NOMO-1 treated with DMSO at 0.1 percent for 48 hours (cell line): ENCODE results near the gene C6orf118.

ENCODE experiments used
- DNase-seq: peaks from one replicate; lab custom pipeline; 2025; ENCODE audit not compliant: unreplicated experiment; lab: John Stamatoyannopoulos, UW

C6orf118 gene

GRCh38 chr6:165245287-165245686 lies 64.1 kb downstream of the C6orf118 start:
- DNase-seq = no peak

DNA sequence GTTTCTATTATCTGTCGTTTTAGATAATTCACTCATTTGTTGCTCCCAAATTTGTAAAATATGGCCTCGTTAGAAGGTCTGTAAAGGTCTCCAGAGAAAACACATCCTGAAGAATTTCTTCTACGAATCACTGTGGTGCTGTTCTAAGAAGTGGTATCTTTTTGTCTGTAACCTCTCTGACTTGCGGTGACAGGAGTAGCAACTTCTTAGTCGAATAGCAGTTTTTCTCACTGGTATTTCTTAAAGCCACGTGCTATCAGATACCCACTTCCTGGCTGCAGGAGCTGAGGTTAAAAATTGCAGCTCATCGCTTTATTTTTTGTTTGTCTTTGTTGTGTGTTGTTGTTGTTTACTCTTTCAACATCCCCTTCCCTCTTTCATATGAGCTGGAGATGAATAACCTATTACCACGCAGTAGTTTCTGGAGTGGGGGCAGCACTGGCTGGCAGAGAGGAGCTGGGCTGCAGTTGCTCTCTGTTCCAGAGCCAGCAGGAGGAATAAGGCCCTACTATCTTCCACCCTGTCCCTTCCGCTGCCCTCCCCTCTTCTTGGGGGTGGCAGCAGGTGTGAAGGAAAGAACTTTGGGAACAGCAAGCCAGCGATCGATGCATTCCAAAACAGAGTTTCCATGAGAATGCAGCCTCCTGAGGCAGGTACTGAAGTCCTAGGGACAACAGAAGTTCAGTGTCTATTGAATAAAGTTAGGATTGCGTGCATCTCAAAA lies 64.7 kb downstream of the C6orf118 start:
- no peak for DNase-seq

GRCh38 chr6:165243801-165244200 lies 65.6 kb downstream of the C6orf118 start:
- DNase-seq = no peak

GRCh38 chr6:165236326-165236725 lies 73.1 kb downstream of the C6orf118 start:
- no peak for DNase-seq

DNA sequence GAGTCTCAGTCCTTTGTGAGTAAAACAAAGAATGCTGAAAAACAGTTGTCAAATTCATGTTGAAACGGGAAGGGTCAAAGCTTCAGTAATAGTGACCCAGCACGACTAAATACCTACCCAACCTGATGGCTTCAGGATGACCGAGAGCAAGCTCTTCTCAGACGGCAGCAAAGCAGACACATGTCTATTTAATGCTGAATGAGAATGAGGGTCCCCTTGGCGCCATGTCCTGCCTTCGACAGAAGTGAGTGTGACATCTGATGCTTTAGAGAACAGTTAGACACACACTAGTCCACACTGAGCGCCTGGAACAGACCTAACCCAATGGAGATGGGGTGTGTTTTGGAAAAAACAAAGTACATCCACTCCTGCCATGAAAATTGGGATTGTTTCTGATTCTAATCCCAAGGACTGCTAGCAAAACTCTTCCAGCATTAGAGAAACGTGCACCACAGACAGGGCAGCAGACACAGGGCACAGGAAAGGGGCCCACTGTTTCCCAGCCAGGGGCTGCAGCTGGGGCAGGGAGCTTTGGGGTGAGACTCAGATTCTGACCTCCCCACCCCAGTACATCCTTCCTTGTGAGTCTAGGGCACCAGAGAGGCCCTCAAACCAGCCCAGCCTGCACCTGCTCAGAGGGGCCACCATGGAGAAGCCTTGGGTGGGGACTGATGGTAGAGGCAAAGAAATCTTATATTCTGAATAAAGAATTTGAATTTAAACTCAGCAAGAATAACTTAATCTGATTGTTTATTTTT lies 76.5 kb downstream of the C6orf118 start:
- no peak for DNase-seq

GRCh38 chr6:165231581-165232561 lies 77.5 kb downstream of the C6orf118 start:
- no peak for DNase-seq

DNA sequence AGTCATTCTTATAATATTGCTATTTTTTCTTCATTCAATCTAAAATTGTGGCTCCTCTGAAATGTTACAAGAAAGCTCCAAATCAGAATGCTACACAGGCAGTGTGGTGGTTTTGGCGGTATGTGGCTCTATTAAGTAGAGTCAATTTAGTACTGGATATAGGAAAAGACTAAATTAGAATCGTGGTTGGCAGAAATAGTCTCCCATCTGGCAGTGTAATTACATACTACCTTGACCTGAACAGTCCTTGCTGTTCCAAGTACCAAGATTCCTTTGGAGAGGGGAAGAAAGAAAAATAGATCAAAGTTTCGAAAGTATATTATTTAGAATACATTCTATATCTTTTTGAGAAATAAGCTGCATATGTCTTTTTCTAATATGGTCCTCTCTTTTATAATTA lies 78.2 kb downstream of the C6orf118 start:
- DNase-seq = no peak
